HG03442 (cell line): ENCODE data around the gene CPPED1.
"Not testable (repeated sequence)": the region's sequence is repeated elsewhere in the genome, so short reads cannot be mapped to it uniquely, and the experiment has no call there.

ENCODE experiments used
- ATAC-seq: cut with Tn5 transposase; IDR thresholded peaks from one replicate; pipeline ENCODE4 v1.9.1; 2021; ENCODE audit warnings: mild to moderate bottlenecking, moderate library complexity; ENCODE audit not compliant: unreplicated experiment

Gene CPPED1

DNA sequence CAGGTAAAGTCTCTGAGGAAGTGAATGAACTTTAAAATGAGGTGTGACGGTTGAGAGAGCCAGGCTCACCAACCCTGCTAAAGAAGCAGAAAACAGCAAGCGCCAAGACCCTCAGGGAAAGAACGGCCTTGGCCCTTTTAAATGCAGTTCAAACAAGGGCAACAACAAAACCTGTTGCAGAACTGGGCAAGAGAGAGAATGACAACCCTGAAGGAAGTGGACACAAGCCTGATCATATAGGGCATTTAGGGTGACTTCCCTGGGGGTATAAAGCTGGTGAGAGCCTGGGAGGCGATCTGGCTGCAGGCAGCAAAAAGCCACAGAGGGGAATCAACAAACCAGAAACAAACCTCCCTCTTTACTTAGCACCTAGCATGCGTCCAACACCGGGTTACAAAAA lies 1.0 kb downstream of the CPPED1 start:
- no peak for ATAC-seq

DNA sequence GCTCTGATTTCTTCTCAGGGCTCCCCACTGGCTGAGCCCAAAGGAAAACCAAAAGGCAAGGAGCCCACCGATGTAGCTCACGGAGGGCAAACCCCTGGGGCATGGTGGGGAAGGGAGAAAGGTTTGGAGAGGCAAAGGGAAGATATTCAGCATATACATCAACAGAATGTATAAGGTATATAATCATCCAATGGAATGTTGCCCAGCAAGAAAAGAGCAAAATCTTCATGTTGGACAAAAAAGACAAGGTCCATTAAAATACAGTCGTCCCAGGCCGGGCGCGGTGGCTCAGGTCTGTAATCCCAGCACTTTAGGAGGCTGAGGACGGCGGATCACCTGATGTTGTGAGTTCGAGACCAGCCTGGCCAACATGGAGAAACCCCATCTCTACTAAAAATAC lies 1.6 kb downstream of the CPPED1 start:
- no peak for ATAC-seq

DNA sequence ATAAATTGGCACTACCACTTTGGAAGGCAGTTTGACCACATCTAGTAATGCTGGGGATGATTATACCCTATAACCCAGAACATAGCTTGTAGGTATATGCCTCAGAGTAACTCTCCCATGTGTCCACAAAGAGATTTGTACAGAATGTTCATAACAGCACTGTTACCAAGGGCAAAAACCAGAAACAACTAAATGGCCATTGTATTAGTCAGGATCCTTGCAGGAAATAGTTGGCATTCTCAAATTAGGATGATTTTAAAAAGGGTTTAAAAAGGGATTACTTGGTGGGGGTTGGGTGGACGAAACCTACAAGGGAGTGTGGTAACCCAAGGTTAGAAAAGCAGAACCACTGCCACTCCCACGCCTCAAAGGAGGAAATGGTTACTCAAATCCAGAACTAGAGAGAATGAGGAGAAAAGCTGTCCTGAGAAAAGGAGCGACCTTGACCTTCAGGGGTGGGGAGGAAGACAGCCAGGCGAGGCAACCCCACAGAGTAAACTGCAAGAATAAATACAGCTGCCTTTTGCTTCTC lies 2.1 kb downstream of the CPPED1 start:
- ATAC-seq, result peak; percentile 38

DNA sequence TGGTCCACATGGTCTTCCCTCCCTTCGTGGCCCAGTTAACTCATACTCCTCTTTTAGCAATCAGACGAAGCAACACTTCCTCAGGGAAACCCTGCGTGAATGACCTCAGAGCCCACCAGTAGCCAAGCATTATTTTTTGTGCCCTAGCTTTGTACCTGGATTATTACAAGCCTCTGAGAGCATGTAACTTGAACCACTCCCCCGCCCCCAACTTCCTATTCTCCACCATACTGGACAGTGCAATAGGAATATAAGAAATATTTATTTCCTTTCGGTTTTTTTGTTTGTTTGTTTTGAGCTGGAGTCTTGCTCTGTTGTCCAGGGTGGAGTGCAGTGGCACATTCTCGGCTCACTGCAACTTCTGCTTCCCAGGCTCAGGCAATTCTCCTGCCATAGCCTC lies 2.9 kb downstream of the CPPED1 start:
- ATAC-seq, result no peak

DNA sequence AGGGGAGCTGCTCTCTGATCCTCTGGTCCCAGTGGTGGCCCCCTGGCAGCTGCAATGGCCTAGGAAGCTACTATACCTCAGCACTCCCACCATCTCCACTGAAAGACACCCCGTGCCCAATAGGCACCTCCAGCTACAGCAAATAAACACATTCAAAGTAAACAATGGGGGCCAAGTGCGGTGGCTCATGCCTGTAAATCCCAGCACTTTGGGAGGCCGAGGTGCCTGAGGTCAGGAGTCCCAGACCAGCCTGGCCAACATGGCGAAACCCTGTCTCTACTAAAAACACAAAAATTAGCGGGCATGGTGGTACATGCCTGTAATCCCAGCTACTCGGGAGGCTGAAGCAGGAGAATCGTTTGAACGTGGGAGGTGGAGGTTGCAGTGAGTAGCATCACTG lies 3.7 kb downstream of the CPPED1 start:
- not testable (repeated sequence) for ATAC-seq

DNA sequence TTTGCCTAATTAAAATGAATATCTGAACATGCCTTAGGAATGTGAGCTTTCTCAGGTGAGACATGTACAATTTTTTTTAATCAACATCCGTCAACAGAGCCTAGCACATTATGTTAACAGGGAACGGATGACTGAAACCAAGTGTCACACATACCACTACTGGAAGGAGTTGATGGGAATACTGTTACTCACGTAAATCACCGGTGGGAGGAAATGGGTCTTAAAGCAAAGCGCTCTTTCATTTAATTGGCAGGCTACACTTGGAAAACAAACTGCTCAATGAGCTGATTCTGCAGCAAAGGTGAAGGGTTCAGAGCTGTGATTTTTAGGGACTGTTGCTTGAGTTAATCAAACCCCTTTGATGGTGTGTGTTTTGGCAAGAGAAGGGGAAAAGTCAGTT lies 4.8 kb downstream of the CPPED1 start:
- ATAC-seq, result no peak

DNA sequence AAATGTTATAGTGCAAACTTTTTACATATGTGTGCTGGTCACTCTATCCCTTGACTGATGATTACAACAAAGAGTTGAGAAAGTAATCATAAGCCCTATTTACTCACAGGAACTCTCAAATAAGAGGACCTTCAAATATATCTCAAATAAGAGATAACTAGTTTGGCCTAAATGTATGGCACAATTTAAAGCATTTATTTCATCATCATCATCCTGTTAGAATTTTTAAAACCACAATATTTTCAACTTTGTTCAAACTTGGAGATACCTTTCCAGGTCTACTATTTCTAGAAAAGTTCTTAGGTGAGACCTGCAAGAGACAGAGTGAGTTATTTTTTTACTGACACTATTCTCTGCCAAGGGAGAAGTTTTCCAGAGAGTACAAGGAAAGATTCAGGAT lies 5.5 kb downstream of the CPPED1 start:
- no peak for ATAC-seq

DNA sequence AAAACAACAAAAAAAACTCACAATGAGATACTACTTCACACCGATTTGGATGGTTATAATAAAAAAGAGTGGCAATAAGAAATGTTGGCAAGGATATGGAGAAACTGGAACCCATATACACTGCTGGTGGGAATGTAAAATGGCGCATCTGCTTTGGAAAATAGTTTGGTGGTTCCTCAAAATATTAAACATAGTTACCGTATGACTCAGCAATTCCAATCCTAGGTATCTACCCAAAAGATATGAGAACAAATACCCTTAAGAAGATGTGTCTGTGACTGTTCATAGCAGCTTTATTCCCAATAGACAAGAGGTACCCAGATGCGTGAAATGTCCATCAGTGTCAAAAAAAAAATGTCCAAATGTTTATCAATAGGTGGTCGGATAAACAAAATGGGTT lies 7.2 kb downstream of the CPPED1 start:
- ATAC-seq, result no peak

DNA sequence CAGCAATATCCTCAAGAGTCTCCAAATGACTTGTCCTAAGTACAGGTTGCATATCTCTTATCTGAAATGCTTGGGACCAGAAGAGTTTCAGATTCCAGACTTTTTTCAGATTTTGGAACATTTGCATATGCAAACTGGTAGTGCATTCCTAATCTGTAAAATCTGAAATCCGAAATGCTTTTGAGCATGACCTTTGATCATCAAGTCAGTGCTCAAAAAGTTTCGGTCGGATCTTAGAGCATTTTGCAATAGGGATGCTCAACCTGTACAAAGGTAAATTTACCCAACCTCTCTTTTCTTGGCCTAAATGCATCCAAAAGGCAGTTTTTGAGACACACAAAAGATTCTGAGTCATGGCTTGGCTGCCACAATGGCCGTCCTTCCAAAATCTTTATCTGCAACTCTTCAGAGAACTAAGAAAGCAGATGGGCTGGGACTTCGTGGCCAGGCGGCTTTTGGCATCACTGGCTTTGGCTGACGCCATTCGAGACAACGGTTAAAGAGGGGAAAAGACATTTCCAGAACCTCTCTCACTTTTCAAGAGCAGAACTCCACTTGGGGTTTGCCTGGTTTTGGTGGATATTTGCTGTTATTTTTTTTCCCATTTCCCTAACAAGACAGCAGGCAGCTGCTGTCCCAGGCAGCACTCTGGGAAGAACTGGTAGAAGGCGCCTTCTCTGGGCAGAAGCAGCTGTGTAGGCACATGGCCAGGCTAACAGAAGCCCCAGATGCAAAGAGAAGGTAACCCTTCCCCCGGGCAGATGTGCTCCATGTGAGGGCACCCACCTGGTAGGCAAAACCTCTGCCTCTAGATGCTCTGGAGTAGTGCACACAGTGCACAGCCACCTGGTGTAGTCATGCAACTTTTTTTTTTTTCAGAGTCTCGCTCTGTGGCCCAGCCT lies 8.9 kb downstream of the CPPED1 start:
- ATAC-seq, result no peak

DNA sequence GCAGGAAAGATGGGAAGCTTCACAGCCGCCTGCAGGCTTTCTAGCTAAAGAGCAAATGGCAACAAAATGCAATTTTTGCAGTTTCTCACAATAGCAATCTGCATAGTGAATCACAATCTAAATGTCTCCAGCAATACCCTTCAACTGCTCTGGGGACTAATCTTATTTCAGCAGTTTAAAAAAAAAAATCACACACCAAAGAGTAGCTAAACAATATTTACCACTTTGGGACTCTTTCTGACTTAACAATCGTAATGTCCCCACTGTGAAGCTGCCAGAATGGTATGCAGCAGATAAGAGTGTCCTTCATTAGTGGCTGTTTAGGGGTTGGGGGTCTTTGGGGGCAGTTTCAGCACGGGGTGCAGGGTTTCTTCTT lies 9.8 kb downstream of the CPPED1 start:
- no peak for ATAC-seq

DNA sequence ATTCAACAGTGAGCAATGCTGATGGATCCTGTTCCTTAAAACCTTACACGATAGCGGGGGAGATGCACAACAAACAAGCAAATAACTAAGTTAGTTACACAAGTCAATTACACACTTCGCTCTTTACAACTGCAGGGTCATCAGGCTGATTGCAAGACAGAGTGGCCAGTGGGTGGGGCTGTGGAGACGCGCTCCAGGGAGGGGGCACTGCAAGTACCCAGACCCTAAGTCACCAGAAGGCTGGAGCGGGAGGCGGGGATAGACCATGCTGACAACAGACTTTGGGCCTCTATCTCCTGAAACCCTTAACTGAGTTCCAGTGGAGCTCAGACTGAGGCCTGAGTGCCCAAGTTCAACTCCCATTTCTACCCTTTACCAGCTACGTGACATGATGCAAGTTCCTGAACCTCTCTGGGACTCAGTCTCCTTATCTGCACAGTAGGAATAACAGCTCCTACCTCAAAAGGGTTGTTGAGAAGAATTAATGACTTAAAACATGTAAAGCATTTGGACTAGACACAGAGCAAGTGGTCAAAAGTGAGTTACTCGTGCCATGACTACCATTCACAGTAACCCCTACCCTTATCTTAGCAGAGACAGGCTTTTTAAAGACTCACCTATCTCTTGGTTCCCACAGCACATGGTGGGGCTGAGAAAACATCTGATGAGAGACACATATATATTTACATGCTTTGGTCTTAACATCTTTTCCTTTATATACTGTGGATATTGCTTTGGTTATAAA lies 10.4 kb downstream of the CPPED1 start:
- ATAC-seq, result no peak

DNA sequence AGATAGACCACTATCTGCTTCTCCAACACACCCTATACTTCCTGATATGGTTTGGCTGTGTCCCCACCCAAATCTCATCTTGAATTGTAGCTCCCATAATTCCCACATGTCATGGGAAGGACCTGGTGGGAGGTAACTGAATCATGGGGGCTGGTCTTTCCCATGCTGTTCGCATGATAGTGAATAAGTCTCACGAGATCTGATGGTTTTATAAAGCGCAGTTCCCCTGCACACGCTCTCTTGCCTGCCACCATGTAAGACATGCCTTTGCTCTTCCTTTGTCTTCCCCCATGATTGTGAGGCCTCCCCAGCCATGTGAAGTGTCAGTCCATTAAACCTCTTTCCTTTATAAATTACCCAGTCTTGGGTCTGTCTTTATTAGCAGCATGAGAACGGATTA lies 11.2 kb downstream of the CPPED1 start:
- ATAC-seq, result not testable (repeated sequence)

DNA sequence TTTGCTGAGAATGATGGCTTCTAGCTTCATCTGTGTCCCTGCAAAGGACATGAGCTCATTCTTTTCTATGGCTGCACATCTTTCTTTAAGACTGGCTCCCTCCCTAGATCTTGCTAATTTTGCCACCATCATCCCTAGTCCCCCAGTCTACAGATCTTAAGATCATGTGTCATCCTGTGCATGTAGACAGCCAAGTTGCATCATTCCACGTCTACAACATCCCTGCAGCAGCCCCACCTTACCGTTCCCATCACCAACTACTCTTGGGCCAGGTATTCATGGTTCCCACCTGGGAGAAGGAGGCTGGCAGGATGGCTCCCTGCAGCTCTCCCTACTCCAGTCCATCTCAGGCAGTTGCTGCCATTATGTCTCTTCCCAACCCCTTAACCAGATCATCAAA lies 12.3 kb downstream of the CPPED1 start:
- no peak for ATAC-seq

DNA sequence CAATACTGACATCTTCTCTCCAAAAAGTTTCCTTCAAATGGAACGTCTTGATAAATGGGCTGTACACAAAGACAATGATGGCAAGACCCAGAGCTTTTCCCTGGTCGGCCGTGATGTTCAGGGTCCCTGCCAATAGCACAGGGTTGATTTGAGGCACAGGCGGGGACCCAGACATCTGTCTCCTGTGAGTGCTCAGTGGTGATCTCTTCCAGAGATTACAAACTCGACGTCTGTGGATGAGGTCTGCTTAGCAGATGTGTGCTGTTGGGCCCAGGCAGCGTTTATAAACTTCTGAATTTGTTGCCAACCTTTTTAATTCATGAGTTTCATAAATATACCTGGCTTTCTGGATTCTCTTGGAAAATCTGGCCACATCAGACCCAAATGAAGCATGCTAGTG lies 14.9 kb downstream of the CPPED1 start:
- no peak for ATAC-seq

DNA sequence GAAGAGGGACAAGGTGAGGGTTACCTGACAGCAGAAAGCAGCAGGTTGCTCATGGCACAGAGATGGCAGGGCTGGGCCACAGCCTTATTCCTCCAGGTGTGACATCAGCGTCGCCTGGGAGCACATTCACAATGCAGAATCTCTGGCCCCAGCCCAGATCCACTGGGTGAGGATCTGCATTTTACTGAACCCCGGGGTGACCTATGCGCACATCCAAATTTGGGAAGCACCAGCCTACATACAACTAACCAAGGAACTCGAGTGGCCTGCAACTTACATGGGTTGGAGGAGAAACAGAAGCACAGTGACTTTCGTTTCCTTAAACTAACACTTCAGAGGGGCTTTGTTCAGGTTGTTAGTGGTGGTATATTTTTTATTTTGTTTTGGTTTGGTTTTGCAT lies 17.6 kb downstream of the CPPED1 start:
- no peak for ATAC-seq

DNA sequence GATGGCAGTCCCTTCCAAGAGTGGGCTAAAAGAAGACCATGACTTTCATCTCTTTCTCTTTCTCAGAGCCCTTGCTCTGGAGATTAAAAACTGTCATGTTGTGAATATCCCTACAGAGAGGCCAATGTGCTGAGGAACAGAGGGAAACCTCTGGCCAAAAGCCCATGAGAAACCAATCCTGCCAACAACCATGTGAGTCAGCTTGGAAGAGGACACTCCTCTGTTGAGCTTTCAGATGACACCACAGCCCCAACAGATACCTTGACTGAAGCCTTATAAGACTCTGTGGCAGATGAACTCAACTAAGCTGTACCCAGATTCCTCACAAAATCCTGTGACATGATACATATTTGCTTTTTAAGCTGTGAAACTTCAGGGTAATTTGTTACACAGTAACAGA lies 19.6 kb downstream of the CPPED1 start:
- ATAC-seq, result no peak

DNA sequence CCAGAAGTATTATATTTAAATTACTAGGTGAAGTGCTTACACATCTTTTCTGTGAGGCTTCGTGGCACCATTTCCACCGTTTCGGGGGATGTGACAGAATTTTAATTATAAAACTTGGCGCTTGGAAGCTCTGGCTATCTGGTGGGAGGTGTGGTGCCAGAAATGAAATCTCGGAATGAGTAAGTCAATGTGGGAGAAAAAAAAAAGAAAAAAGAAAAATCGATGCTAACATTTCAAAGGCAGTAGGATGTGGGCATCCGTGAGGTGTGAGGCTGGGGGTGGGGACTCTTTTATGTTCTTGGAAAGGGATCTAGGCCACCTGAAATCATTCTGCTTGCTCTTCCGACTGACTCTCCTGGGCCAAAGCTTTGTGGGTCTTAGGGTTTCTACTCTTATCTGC lies 21.9 kb downstream of the CPPED1 start:
- ATAC-seq, result no peak

DNA sequence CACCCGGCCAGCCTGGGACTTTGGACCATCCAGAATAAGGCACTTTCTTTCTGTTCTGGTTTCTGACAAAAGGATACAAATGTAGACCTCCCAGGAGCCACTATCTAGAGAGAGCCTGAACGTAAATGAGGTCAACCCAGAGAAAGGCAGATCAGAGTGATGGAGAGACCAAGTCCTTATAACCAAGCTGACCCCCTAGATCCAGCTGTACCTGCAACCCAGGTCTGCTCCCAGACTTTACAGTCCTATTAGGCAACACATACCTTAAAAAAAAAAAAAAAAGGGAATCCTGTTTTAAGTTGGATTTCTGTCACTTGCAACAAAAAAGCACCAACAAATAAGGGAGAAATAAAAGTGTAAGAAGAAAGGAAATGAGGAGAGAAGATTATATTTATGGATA lies 23.2 kb downstream of the CPPED1 start:
- no peak for ATAC-seq

DNA sequence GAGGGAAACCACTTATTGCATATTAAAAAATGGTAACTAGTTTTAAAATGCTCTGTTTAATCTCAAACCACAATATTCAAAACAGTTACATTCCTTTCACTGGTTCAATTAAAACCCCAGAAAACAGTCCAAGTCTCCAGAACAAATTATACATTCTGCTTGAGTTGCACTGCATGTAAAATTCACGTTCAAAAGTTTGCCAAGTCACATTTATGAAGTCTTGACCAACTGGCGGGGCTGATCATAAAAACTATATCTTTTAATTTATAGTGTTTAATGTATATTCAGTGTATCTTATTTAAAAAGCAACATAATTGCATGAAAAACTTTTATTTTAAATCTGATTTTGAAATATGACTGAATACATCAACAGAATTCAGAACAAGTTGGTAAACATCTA lies 25.0 kb downstream of the CPPED1 start:
- no peak for ATAC-seq

DNA sequence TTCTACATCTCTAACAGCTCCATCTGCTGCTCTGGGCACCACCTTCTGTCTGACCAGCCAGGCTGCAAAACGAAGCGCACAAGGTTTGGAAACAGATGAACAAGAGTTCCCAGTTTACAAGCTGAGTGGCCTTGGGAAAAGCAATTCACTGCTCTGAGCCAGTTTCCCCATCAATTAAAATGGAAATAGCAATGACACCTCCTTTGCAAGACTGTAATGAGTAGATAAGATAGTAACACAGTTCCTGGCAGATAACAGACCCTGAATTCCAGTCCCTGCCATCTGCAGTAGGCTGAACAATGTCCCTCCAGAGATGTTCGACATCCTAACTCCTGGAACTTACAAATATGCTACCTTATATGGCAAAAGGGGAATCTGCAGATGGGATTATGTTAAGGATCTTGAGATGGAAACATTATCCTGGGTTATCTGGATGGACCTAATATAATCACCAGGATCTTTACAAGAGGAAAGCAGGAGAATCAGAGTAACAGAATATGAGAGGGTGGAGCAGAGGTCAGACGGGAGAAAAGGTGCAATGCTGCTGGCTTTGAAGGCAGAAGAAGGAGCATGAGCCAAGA lies 27.9 kb downstream of the CPPED1 start:
- ATAC-seq, result no peak

DNA sequence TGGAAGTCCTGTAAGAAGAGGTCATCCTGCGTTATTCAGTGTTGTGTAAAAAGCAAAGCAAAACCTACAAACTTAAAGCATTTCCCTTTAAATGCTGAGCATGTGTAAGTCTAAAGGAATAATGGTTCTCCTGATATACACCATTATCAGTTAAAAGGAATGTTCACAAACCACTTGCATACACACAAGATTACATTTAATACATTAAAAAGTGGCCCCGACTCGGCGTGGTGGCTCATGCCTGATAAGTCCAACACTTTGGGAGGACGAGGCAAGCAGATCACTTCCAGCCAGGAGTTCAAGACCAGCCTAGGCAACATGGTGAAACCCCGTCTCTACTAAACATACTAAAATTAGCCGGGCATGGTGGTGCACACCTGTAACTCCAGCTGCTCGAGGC lies 30.5 kb downstream of the CPPED1 start:
- no peak for ATAC-seq

DNA sequence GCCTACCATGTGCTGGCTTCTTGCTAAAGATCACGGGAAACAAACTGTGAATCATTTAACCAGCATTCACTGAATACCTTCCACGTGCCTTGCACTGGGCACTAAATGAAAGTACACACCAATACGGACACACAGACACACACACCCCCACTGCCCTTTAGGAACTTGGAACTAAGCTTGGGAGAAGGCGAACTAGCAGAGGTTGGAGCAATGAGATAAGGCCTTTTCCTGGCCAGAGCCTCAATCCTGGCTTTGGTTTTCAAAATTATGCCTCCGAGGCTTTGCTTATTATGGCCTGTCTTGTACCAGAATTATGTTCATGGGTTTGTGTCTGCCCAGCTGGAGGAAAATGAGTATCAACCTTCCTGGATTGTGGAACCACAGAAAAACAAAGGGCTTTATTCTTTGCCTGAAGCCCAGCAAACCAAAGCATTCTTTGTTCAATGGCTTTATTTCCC lies 32.3 kb downstream of the CPPED1 start:
- no peak for ATAC-seq
